Osteoblast (primary cell): ENCODE data around the gene TTN. TPM values are rescaled to one million over a fixed set of nuclear protein-coding genes. Genes with fewer than 3 reads are reported as not detected.
A peak's percentile ranks its signal among the peaks of the same experiment; 100 is the strongest.

Source experiments
- DNase-seq: peaks from one replicate; pipeline ENCODE4 v3.0.0; 2011; ENCODE audit warnings: low spot score, mixed read lengths; ENCODE audit not compliant: insufficient read length; ENCODE audit errors: missing footprints
- H2AFZ ChIP-seq: 2 replicates; pipeline ENCODE4 v1.6.0; 2011; ENCODE audit warnings: mild to moderate bottlenecking, low read length
- H3K27ac ChIP-seq: 2 replicates; pipeline ENCODE4 v1.5.1; 2011; ENCODE audit warnings: mild to moderate bottlenecking, low read depth, low read length, moderate library complexity
- H3K27me3 ChIP-seq: 2 replicates; pipeline ENCODE4 v1.6.0; 2012; ENCODE audit warnings: mild to moderate bottlenecking, control low read depth, inconsistent platforms, low read length, moderate library complexity; ENCODE audit not compliant: insufficient read depth
- H3K36me3 ChIP-seq: 2 replicates; pipeline ENCODE4 v1.5.1; 2011; ENCODE audit warnings: mild to moderate bottlenecking, low read length, control low read depth, moderate library complexity; ENCODE audit not compliant: insufficient read depth
- H3K4me1 ChIP-seq: 2 replicates; pipeline ENCODE4 v1.5.1; 2011; ENCODE audit warnings: mild to moderate bottlenecking, low read length, control low read depth, moderate library complexity; ENCODE audit not compliant: insufficient read depth
- H3K4me2 ChIP-seq: 2 replicates; pipeline ENCODE4 v1.6.0; 2011; ENCODE audit warnings: mild to moderate bottlenecking, low read length; ENCODE audit not compliant: insufficient read depth
- H3K4me3 ChIP-seq: fragments of 200-600 bp; sonication (generic); 3 replicates; pipeline ENCODE4 v1.5.1; 2012; ENCODE audit warnings: mild to moderate bottlenecking, low read length, inconsistent platforms; ENCODE audit not compliant: insufficient read depth
- H3K79me2 ChIP-seq: 2 replicates; pipeline ENCODE4 v1.6.0; 2012; ENCODE audit warnings: mild to moderate bottlenecking, low read length, control low read depth, inconsistent platforms; ENCODE audit not compliant: insufficient read depth
- H3K9me3 ChIP-seq: 2 replicates; pipeline ENCODE4 v1.5.1; 2011; ENCODE audit warnings: low read depth, low read length, control low read depth
- H4K20me1 ChIP-seq: 2 replicates; pipeline ENCODE4 v1.6.0; 2012; ENCODE audit warnings: mild to moderate bottlenecking, low read length, control low read depth; ENCODE audit not compliant: insufficient read depth
- CTCF ChIP-seq: IDR thresholded peaks from 2 replicates; pipeline ENCODE4 v1.5.1; 2011; ENCODE audit warnings: mild to moderate bottlenecking, low read depth, low read length, moderate library complexity; ENCODE audit errors: extremely low read depth
- total RNA-seq: library from RNA; depleted of rRNA; stranded (reverse); fragments of >200 nt; gene quantifications from 2 replicates; pipeline ENCODE4 v1.2.3, GENCODE V29; 2012

TTN gene
- total RNA-seq, 1 donor: under 0.01 TPM

GRCh38 chr2:178704876-178705275 is 102.3 kb downstream of the TTN start:
- Histone ChIP-seq H3K4me2 (no peak overlapping the region), H3K4me1 (no peaks in the 10 kb centered on the region), H3K27ac (no peak overlapping the region), H3K79me2 (no peaks in the 10 kb centered on the region), H3K27me3 (no peaks in the 10 kb centered on the region), H3K4me3 (no peak overlapping the region), H3K9me3 (no peaks in the 10 kb centered on the region), H3K36me3 (no peaks in the 10 kb centered on the region), H4K20me1 (no peaks in the 10 kb centered on the region), H2AFZ (no peak overlapping the region)
- TF ChIP-seq CTCF: no peak
- no peak for DNase-seq

- Histone ChIP-seq H3K4me1 (no peaks in the 10 kb centered on the region), H3K9me3 (no peaks in the 10 kb centered on the region), H3K79me2 (no peaks in the 10 kb centered on the region), H3K4me2 (no peak overlapping the region), H3K27me3 (no peaks in the 10 kb centered on the region), H3K36me3 (no peaks in the 10 kb centered on the region), H2AFZ (no peak overlapping the region), H4K20me1 (no peaks in the 10 kb centered on the region), H3K4me3 (no peak overlapping the region), H3K27ac (no peak overlapping the region)
- no peak for DNase-seq
- TF ChIP-seq CTCF: no peak
Measured at GRCh38 chr2:178702361-178702760, 104.9 kb downstream of the TTN start.

GRCh38 chr2:178700922-178701342 is 106.3 kb downstream of the TTN start:
- Histone ChIP-seq H4K20me1 (no peaks in the 10 kb centered on the region), H3K4me3 (no peak overlapping the region), H3K9me3 (no peaks in the 10 kb centered on the region), H2AFZ (no peak overlapping the region), H3K79me2 (no peaks in the 10 kb centered on the region), H3K4me2 (no peak overlapping the region), H3K27ac (no peak overlapping the region), H3K36me3 (no peaks in the 10 kb centered on the region), H3K4me1 (no peaks in the 10 kb centered on the region), H3K27me3 (no peaks in the 10 kb centered on the region)
- peak; percentile 95 for TF ChIP-seq CTCF
- peak; percentile 69 for DNase-seq

- Histone ChIP-seq H2AFZ (no peak overlapping the region), H4K20me1 (no peaks in the 10 kb centered on the region), H3K27ac (no peak overlapping the region), H3K27me3 (no peaks in the 10 kb centered on the region), H3K9me3 (no peaks in the 10 kb centered on the region), H3K4me3 (no peak overlapping the region), H3K79me2 (no peaks in the 10 kb centered on the region), H3K36me3 (no peaks in the 10 kb centered on the region), H3K4me2 (no peak overlapping the region), H3K4me1 (no peaks in the 10 kb centered on the region)
- DNase-seq: peak; percentile 72
- TF ChIP-seq CTCF: no peak
Measured at GRCh38 chr2:178700136-178700535, 107.1 kb downstream of the TTN start.
